HG03135 (cell line): Measurements from ENCODE around the gene SLC16A5.
A peak's percentile ranks its signal among the peaks of the same experiment; 100 is the strongest.
"Not testable (repeated sequence)": the region's sequence is repeated elsewhere in the genome, so short reads cannot be mapped to it uniquely, and the experiment has no call there.

ENCODE experiments used
- ATAC-seq: cut with Tn5 transposase; IDR thresholded peaks from one replicate; pipeline ENCODE4 v1.9.1; 2021; ENCODE audit warnings: mild to moderate bottlenecking, moderate library complexity; ENCODE audit not compliant: unreplicated experiment

The SLC16A5 gene

GRCh38 chr17:75109407-75110233 is 21.9 kb downstream of the SLC16A5 start, which contains the start of gene ARMC7:
ARMC7 (plus strand) TSS chr17:75109969; CDS start chr17:75110289, 320 bp downstream.
- peak; percentile 55 for ATAC-seq

- no peak for ATAC-seq
Measured at GRCh38 chr17:75110234-75110937, 22.6 kb downstream of the SLC16A5 start.

DNA sequence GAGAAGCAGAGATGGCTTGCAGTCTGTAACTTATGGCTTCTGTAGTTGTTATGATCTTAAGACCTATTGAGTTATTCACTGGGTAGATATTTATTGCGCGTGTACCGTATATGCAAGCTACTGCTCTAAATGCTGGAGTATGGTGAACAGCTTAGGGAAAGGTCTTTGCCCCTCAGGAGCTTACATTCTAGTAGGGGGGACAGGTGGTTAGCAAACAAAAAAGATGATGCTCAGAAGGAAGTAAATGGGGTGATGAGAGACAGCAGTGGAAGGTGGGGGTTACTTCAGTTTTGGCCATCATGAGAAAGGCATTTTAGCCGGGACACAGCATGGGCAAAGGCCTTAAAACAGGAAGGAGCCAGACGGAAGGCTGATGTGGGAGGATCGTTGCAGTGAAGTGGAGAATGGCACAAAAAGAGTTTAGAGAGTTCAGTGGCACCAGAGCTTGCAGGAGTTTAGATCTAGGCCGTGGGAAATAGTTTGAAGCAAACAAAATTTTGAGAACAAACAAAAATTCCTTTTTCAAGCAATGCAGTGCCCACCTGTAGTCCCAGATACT is 24.1 kb downstream of the SLC16A5 start:
- no peak for ATAC-seq

DNA sequence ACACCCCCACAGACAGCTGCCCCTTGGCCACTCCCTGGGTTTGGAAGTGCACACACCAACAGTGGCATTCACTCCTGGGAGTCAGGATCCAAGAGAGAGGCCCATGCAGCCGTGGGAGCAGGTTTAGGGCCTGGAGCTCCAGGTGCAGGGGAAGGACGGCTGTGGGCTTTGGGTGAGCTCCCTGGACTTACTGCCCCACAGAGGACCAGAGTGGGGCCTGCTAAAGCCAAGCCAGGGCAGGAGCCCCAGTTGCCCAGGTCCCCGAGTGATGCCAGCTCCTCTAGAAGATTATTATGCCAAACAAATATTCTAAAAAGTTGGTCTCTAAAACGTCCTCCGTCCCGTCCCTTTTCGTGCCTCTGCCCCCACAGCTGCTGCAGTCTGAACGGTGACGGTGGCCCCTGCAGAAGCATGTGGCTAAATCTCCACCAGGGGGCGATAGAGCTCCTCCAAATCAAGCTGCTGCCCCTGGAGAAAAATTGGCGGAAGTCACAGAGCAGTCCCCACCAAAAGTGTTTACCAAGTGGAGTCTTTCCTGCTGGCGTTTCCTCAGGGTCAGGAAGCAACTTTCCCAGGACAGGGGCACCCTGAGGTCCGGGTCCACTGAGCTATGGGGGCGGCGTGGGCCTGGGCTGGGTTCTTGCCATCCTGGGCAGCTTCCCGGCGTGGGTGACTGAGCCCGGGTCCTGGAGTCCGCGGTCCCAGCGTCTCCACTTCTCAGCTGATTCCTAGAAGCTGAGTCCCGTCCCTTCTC is 26.2 kb downstream of the SLC16A5 start:
- ATAC-seq, result peak; percentile 54

DNA sequence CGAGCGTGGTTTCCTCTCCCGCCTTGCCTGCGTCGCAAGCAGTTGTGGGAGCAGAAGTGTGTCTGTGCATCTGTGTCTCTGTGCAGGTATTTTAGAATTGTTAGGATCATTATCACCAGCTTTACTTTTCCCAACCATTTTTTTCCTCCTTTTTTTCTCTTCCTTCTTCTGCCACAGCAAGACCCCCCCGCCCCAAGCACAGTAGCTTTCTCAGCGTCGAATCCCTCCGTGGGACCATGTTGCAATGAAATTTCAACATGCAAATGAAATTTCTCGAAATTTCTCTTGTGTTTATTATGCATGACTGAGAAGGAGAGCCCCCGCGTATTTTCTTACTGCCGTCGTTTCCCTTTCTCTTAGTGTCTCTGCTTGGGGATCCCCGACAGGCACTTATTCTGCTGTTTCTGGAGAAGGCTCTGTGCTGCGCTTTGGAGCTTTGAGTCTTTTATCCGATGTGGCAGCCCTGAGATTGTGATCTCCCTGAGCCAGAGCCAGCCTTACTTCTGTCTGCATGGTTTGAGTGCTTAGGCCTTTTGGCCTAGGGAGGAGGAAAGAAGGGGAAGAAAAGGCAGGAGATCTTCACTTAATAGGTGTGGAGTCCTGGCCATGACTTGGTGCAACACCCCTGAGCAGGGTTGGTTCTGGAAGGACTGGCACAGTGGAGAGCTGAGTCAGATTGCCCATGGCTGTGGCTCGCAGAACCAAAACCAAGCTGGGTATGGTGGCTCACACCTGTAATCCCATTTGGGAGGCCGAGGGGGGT is 27.0 kb downstream of the SLC16A5 start:
- ATAC-seq, result no peak

GRCh38 chr17:75115555-75115954 is 27.8 kb downstream of the SLC16A5 start:
- ATAC-seq, result no peak

GRCh38 chr17:75116737-75117136 is 29.0 kb downstream of the SLC16A5 start:
- no peak for ATAC-seq

DNA sequence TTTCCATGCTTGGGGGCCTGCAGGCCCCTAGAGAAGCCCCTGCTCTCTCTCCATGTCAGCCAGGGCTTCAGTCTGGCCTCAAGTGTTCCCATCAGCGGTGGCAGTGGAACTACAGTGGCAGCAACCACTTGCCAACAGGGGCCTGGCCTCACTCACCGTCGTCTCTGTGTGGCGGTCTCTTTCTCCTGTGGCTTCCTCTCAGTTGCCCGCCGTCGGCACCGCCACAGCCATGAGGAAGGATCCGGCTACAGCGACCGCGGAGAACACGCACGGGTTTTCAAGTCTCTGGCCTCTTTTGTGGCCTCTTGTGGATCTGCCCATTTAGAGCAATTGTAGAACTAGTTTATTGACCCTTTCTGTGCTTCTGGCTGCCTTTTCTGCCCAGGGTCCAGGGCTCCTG is 30.6 kb downstream of the SLC16A5 start:
- ATAC-seq, result no peak

- ATAC-seq, result no peak
Measured at GRCh38 chr17:75124041-75124818, 36.5 kb downstream of the SLC16A5 start.

DNA sequence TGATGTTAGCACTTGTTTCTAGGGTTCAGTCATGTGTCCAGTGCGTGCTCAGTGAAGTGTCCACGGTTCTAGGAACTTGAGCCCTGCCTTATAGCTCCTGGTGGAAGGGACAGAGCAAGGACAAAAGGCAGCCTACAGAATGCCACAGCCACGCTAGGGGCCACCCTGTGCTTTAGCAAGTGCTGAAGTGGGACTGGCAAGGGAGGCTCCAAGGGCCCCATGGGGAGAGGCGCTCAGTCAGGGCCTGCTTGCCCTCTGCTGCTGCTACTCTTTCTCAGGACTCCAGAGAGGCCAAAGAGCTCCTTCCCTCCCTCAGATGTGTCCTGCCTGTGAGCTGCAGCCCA is 37.0 kb downstream of the SLC16A5 start:
- ATAC-seq, result no peak

GRCh38 chr17:75125984-75126383 is 38.2 kb downstream of the SLC16A5 start:
- ATAC-seq, result no peak

GRCh38 chr17:75126954-75127353 is 39.2 kb downstream of the SLC16A5 start:
- ATAC-seq, result no peak

GRCh38 chr17:75127936-75128335 is 40.2 kb downstream of the SLC16A5 start:
- ATAC-seq, result not testable (repeated sequence)

DNA sequence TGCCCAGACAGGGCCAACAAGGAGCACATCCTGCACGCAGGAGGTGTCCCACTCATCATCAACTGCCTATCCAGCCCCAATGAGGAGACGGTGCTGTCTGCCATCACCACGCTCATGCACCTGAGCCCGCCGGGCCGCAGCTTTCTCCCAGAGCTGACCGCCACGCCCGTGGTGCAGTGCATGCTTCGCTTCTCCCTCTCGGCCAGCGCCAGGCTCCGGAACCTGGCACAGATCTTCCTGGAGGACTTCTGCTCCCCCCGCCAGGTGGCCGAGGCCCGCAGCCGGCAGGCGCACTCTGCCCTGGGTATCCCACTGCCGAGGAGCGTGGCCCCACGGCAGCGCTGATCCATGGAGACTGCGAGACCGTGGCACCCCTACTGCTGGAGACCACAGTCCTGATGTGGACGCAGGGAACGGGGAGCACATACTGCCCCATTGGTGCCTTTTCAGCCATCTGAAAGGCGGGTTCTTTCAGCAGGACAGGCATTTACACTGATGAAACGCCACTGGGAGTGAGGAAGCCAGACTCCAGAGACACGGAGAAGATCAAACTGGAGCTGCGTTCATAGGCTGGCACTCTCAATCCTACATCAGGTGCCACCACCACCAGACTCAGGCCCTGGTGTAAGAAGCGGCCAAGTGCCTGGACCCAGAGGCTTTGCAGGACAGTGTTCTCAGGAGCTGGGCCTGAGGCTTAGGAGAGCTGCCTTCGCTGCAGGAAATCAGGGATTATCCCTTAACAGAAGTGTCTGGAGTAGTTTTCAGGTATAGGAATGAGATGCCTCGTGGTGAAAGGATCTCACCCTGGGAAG is 41.1 kb downstream of the SLC16A5 start:
- ATAC-seq, result no peak

DNA sequence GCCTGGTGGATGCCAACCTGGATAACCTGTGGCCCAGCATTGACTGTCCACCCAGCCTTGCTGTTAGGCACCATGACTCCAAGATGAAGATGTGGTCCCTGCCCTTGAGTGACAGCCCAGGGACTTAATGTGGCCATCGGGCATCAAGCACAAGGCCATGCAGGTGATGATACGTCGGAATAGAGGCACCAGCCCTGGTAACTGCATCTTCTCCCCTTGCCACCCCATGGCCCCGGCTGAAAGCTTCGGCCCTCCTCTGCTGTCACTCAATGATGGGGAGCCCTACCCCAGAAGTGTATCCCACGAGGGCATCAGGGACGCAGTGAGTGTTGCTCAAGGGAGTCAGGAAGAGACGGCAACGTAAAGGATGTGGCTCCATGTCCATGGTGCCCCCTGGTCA is 41.8 kb downstream of the SLC16A5 start:
- no peak for ATAC-seq

GRCh38 chr17:75130059-75130631 is 42.4 kb downstream of the SLC16A5 start:
- no peak for ATAC-seq

DNA sequence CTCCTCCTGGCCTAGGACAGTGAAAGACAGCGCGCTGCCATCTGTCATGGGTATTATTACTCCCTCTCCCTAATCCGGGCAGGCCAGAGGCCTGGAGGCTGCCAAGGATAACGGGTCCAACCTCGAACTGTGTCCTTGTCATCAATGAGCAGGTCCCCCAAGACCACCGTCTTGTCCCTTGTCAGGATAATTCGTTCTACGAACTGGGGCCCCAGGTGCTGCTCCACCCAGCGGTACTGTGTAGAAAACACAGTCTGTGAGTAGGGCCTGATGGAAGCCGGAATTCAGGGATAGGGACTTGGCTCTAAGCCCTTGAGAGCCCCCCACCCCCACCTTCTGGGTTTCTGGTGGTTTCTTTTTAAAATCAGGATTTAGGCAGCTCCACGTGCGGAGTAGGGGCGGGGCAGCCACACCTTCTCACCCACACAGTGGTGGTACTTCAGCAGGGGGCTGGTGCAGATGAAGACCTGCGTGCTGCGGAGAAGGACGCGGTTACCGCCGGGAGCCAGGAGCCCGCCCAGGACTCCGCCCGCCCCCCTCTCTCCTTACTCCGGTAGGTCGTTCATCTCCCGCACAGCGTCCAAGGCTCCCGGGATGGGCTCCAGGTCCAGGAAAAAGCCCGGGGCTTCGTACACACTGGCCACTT is 43.0 kb downstream of the SLC16A5 start:
- peak; percentile 13 for ATAC-seq
